Left renal cortex interstitium (tissue), 4 donors: ENCODE data around the gene UBE2J1. TPM values are rescaled to one million over a fixed set of nuclear protein-coding genes. Genes with fewer than 3 reads are reported as not detected.
A peak's percentile ranks its signal among the peaks of the same experiment; 100 is the strongest.
"Not testable (repeated sequence)": the region's sequence is repeated elsewhere in the genome, so short reads cannot be mapped to it uniquely, and the experiment has no call there.

Experiments used
- DNase-seq, 4 donors: peaks; one replicate each; pipeline ENCODE4 v3.0.0-alpha.2; 2013; ENCODE audit warnings: low read depth in 4 of 4, low spot score in 2 of 4, missing footprints in 1 of 4
- polyA plus RNA-seq, 4 donors: library from polyadenylated mRNA; unstranded; fragments of 120-200 nt; gene quantifications; one replicate each; pipeline ENCODE4 v1.2.1, GENCODE V29; 2013; ENCODE audit not compliant: insufficient read length in 4 of 4

UBE2J1 gene
- polyA plus RNA-seq, 4 donors: 51.4 to 63.6 (median 57.5) TPM

DNA sequence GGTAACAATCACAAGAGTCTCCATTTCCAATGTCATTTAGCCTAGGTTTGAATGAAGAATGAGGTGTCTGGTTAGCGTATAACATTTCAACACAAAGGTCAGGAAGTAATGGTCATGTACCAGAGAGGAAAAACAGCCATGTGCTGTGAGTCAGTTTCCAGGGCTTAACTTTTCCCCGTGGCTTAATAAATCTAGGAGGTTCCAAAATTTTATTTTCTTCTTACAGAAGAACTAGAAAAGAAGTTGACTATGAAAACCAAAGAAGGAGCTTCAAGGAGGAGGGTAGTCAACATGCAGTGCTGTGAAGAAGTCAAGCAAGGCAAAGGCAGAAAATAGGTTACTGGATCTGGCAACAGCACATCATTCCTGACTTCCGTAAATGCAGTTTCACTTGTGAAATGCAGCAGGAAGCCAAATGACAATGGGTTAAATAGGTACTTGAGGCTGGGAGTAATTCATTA, 29.0 kb downstream of the UBE2J1 start:
- DNase-seq: no peak

DNA sequence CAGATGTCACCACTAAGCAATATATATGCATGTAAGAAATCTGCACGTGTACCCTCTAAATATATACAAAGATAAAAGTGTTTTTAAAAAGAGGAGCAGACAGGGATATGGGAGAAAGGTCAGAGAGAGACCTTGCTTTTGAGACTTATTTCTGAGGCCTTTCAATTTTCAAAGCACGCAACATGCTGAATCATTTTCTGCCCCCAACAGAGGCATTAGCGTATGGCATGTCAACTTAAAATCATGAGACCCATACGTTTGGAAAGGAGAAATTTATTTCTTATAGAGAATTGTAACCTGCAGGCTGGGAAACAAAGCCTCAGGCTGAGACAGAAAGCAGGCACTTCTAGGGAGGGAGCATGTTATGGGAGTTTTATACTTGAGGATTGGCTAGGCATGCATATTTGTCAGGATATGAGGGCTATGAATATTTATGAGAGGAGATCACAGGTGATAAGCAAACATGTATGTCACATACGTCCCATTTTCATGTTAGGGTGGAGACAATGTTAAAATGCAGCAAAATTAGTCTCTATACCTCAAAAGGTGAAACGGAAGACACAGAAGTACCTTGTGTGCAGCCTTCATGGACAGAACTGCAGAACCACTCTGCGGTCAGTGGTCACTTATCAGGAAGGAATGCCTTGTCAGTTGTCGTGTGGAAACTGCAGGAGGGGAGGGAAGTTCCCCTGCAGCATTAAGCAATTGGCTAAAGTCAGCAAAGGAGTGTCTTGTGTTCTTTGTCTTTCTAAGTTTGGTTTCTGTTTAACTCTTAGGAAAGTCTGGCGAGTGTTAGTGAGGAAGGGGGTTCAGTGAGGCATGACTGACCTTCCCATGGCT, 31.2 kb downstream of the UBE2J1 start:
- no peak for DNase-seq

DNA sequence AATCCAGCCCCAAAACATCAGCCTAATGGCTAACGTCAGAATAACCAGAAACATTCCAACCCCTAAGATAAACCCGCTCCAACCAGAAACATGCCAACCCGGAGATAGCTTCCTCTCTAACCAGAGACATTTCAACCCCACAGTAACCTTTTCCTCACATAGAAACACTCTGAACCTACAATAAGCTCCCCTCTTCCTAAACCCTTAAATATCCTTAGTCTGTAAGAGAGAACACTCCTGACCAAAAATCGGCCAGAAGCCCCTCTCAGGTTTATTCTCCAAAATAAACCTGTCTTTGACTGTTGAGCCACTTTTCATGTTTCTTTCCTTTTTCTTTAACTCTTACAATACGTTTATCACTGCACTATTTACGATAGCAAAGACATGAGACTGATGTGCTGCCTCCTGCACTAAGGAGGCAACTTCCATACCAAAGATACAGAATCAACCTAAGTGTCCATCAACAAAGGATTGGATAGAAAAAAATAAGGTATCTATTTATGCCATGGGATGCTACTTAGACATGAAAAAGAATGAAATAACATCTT, 32.4 kb downstream of the UBE2J1 start:
- no peak for DNase-seq

DNA sequence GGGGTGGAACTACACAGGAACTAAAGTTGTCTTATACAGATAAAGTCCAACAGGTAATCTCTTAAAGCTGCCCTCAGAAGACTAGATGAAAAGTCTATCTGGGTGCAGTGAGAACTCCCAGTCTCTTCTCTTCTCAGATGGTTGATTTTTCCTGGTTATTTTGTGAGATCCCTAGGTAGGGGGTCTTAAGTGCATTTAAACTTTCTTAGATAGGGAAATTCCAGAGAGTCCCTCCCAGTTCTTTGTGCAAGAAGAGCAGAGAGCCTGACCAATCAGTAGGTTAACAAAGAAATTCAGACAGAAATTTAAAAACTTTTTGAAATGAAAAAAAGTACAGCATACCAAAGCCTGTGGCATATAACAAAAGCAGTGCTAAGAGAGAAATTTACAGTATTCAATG, 35.5 kb downstream of the UBE2J1 start:
- no peak for DNase-seq

DNA sequence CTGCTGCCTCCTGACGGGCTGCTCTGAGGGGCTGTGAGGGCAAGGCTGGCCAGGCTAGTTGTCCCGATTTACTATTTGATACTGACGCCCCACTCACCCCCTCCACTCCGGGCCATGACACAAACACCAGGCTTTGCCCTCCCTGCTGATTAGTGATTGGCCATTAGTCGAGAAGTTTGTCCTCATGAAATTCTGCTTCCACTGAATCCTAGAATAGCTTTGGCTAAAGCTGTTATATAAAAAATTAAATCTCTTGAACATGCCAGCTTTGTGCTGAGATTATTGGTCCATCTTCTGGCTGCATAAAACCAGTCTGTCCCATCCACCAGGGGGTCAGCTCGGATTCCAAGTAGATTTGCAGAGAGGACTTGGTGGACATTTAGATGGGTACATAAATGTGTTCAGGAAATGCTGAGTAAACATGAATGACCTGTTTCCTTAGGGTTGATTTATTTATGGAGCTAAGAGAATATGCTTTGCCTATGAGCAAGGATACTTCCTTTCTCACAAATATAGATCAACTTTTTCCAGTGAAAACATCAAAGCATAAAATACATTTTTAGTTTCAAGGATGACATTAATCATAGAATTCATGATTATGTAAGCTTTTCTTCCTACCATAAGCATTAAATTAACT, 37.2 kb downstream of the UBE2J1 start, which contains the start of gene GABRR2:
TSS of gene GABRR2 (minus strand) at position 51 of the 637 bp plus-strand sequence. CDS start 134 bp downstream, outside the sequence.
- no peak for DNase-seq

DNA sequence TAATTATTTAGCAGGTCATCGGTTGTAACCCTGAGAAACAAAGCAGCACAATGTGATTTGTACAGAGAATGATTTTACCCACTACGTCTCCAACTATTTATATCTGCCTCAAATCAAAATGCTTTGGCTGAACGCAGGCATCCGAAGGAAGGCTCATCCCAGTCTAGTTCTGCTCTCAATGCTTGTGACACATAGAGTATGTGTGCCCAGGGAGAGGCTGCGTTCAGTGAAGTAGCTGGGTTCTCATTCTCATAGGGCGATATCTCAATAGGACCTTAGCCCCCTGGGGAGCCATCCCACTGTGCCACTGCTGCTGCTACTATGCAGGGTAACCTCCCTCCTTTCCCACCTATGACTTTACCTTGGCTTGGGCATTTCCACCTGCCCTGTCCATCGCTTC, 37.8 kb downstream of the UBE2J1 start:
- no peak for DNase-seq

DNA sequence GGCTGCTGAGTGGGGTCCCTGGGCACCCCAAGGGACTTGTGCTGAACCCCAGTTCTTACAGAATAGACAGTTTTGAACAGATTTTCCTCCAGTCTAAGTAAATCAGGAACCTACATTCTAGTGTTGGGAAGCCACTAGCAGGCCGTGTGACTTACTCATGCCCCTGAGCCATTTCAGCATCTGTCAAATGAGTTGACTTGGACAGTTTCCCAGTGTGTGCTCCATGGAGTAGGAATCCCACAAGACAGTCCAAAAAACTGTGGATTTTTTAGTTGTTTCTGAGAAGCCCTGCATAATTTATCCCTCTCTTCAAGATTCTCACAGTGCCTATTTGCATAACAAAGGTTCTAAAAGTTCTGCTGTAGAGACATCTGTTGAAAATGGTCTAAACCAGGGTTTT, 39.5 kb downstream of the UBE2J1 start:
- DNase-seq: no peak

DNA sequence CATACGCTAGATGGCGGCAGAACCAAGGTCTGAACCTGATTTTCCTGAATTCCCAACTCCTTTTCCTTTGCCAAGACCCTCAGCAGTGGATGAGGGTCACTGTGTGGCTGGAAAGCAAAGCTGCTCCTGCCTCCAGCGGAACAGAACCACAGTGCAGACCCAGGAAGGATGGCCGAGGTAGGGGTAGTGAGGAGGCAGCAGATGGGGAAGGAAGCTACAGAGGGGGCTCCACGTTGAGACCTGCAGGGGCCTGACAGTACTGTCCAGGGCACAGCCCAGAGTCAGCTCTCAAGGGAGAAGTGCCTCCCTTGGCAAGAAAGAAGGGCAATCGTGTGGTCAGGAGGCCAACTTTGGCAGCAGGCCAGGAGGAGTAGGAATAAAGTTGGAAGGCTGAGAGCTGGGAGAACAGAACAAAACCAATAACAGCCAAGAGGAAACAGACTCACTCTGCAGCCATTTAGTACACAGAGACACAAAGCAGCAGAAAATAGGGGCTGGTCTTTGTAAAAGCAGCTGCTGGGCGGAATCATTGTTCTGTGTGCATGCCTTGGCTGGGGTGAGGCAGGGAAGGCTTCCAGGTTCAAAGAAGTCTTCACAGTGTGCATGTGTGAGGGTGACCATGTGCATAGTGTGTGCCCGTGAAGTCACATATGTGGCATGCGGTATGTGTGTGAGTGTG, 40.5 kb downstream of the UBE2J1 start:
- peak in 2 of 4 donors; percentile 31 to 55 for DNase-seq

DNA sequence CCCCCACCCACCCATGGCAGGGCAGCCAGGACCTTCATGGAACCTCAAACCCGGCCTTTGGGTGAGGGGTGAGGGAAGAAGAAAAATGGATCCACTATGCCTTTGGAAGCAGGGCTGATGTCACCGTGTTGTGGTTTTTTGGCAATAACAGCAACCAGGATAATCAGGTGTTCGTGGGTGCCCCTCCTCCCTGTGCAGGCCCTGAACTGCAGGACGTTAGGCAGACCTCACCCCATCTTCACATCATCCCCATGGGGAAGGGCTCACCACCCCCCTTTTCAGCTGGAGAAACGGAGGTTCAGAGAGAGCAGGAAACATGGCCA, 41.0 kb downstream of the UBE2J1 start:
- DNase-seq: no peak

DNA sequence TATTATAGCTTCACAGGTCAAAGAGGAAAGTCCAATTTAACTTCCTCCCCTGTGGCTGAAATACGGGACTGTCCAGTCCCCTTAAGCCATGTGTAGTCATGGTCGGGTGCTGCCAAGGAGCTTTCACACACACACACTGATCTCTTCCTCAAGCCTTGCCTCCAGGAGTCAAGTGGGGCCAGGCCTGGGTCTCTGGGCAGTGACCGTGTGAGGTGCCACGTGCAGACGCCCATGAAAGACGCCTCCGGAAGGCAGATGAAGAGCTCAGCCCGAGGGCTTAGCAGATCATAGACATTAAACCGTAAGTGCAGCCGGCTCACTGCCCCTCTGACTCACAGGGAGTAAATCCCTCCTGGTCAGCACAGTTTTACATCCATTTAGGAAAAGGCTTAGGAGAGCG, 41.6 kb downstream of the UBE2J1 start:
- DNase-seq: no peak

DNA sequence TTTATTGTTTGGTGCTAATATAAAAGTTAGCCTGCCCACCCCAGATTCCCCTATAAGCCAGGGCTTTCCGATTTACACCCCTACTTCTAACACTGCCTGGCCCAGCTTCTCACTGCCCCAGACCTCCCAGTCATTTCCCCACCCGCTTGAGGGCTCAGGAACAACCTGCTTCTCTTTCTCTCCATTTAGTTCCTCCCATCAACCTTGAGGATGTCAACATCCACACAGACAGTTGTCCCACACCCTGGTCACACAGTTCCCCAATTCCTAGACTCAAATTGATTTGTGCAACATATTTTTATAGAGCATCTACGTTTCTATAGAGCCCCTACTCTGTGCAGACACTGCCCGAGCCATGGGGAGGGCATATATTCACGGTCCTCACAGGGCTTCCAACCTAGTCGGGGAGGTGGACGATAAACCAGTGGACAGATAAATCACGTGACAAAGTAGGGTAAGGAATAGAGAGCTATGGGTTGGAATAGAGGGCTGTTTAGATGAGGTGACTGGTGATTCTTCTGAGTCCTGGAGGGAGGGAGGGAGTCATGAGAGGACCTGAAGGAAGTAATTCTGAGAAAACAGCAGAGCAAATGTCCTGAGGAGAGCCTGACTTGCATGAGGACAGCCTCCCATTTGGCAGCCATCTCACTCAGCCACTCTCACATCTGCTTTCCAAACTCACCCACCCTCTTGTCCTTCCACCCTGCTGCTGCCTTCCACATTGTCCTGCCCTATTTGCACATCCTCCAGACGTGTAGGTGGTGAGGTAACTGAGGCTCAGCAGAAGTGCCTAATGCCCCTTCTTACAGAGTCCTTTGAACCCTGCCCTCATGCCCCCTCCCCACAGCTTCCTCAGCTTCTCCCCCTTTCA, 43.8 kb downstream of the UBE2J1 start:
- no peak for DNase-seq

DNA sequence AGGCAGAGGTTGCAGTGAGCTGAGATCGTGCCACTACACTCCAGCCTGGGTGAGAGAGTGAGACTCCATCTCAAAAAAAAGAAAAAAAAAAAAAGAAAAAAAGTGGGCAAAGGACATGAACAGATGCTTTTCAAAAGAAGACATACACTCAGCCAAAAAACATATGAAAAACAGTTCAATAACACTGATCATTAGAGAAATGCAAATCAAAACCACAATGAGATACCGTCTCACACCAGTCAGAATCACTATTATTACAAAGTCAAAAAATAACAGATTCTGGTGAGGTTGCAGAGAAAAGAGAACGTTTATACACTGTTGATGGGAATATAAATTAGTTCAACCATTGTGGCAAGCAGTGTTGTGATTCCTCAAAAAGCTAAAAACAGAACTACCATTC, 48.0 kb downstream of the UBE2J1 start:
- DNase-seq: not testable (repeated sequence)

DNA sequence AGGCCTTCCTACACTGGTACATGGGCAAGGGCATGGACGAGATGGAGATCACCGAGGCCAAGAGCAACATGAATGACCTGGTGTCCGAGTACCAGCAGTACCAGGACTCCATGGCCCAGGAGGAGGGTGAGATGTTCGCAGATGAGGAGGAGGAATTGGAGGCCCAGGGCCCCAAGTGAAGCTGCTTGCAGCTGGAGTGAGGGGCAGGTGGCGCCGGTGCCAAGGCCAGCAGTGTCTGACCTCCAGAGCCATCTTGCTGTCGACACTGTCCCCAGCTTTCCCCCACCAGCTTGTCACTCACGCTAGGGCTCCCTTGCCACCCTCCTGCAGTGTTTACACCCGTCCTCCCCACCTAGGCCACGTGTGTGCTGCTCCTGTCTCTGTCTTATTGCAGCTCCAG, 49.6 kb downstream of the UBE2J1 start:
- DNase-seq: no peak

DNA sequence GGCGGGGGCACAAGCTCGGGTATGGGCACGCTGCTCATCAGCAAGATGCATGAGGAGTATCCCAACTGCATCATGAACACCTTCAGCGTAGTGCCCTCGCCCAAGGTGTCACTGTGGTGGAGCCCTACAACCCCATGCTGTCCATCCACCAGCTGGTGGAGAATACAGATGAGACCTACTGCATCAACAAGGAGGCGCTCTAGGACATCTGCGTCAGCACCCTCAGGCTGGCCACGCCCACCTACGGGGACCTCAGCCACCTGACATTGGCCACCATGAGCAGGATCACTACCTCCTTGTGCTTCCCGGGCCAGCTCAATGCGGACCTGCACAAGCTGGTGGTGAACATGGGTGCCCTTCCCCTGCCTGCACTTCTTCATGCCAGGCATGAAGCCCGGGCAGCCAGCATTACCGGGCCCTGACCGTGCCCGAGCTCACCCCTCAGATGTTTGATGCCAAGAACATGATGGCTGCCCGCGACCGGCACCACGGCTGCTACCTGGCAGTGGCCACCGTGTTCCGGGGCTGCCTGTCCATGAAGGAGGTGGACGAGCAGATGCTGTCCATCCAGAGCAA, 50.2 kb downstream of the UBE2J1 start:
- DNase-seq: no peak

DNA sequence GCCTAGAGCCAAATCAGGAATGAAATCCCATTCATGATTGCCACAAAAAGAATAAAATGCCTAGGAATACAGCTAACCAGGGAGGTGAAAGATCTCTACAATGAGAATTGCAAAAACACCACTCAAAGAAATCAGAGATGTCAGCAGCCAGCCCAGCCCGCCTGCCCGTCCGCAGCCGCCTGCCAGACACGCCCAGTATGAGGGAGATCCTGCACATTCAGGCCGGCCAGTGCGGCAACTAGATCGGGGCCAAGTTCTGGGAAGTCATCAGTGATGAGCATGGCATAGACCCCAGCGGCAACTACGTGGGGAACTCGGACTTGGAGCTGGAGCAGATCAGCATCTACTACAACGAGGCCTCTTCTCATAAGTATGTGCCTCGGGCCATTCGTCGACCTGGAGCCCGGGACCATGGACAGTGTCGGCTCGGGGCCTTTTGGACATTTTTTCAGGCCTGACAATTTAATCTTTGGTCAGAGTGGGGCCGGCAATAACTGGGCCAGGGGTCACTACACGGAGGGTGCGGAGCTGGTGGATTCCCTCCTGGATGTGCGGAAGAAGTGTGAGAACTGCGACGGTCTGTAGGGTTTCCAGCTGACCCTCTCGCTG, 50.8 kb downstream of the UBE2J1 start:
- no peak for DNase-seq

DNA sequence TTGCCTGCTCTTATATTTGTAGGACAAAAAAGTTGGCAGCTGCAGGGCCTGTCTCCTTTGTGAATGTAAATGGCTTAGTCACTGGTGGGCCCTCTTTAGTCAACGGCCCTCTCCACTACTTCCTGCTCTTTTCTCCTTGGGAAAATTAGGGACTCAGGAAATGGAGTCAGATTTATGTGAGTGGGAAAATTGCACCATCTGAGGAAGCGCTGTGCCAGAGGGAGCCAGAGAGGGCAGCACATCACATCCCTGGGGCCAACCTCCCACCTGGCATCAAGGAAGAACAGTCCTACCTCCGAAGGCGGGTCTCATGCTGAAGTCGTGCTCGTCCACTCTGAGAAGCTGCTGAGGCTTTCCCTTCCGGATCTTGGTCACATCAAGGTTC, 53.1 kb downstream of the UBE2J1 start:
- DNase-seq: no peak

DNA sequence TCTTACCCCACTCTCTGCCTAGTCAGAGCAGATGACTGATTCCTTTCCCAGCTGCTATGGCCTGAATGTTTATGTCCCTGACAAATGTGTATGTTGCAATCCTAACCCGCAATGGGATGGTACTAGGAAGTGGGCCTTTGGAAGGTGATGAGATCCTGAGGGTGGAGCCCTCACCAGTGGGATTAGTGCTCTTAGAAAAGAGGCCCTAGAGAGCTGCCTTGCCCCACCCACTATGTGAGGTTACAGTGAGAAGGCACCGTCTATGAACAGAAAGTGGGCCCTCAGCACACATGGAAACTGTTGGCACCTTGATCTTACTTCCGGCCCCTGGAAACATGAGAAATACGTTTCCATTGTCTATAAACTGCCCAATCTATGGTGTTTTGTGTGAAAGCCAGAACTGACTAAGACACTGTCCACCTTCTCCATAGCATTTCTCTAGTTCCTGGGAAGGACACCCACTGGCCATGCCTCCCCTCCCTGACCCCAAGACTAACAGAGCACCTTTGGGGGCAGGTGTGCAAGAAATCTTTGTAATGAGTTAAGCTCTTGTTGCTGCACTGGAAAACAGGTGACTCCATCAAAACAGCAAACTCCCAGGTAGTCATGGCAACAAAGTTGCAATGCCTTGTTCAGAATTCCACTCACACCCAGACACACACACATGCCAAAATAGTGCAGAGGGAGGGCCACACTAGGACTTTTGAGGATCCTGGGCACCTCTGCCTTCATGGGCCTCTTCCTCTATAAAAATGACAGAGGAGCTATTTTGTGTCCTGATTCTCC, 53.6 kb downstream of the UBE2J1 start:
- no peak for DNase-seq

DNA sequence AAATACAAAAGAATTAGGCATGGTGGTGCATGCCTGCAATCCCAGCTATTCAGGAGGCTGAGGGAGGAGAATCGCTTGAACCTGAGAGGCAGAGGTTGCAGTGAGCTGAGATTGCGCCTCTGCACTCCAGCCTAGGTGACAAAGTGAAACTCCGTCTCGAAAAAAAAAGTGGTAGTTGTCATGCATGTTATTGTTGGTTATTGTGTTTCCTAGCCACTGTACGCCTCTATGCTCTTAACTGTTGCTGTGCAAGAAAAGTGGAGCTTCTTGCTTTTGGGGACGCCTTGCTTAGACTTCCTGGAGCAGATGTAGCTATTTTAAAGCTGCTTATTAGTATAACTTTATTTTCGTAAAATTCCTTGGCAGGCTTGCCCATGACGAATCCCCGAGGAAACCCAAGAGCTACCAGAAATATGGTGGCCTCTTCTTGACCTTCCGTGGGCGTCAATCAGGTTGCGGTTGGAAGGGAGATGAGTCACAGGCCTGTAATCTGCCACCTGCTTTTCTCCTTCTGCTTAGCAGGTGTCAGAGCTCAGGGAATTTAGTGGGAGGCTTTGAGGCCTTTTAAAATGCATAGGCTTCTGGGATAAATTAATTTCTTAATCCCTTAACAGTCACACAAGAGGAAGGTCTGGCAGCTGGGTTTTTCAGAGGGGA, 54.7 kb downstream of the UBE2J1 start:
- no peak for DNase-seq
